Measurements from ENCODE around the gene FBN3.

DNA sequence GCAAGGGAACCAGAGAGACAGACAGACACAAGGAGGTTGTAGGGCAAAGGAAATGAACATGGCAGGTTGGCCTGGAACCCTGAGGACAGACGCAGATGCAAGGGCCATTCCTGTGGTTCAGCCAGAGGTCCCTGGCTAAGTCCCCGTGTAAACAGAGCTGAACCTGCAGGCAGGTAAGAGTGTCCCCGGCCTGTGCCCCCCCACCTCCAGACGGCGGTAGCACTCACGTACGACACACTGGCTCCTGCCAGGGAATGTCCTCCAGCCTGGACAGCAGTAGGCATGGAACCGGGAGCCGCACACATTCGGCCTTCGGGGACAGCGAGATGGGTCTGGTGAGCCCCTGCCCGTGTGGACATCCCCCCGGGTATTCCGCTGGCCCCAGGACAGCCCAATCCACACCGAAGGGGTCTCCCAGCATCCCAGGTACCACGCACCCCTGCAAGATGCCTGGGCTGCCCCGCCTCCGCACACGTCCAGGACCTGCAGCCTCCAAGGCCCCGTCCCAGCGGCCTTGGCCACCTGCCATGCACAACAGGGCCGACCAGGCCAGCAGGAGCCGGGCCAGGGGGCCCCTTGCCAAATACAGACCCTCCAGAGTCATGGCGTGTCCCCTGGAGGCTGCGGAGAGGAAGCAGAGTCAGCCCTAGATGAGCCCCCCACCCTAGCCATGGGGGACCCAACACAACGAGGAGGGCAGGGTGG is 2.4 kb downstream of the FBN3 start:
- TF ChIP-seq, protein P1, sequence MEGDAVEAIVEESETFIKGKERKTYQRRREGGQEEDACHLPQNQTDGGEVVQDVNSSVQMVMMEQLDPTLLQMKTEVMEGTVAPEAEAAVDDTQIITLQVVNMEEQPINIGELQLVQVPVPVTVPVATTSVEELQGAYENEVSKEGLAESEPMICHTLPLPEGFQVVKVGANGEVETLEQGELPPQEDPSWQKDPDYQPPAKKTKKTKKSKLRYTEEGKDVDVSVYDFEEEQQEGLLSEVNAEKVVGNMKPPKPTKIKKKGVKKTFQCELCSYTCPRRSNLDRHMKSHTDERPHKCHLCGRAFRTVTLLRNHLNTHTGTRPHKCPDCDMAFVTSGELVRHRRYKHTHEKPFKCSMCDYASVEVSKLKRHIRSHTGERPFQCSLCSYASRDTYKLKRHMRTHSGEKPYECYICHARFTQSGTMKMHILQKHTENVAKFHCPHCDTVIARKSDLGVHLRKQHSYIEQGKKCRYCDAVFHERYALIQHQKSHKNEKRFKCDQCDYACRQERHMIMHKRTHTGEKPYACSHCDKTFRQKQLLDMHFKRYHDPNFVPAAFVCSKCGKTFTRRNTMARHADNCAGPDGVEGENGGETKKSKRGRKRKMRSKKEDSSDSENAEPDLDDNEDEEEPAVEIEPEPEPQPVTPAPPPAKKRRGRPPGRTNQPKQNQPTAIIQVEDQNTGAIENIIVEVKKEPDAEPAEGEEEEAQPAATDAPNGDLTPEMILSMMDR (IDR thresholded peaks at IDR 0.05) = no peak
- TF ChIP-seq POLR2A (IDR thresholded peaks at IDR 0.05) (no peak), EP300 (IDR thresholded peaks at IDR 0.05) (no peak), POLR2AphosphoS5 (IDR thresholded peaks at IDR 0.05) (no peak)

All from stomach (tissue), 4 donors.